ENCODE results near the gene FBXL19. TPM values are rescaled to one million over a fixed set of nuclear protein-coding genes. Genes with fewer than 3 reads are reported as not detected.

The FBXL19 gene
- total and polyA plus RNA-seq, 9 of the 15 experiments (the other 6 are each of a cell fraction or from before 2014, with no cell fraction given): 0.13 to 48.0 (median 13.5) TPM; not detected in 1

DNA sequence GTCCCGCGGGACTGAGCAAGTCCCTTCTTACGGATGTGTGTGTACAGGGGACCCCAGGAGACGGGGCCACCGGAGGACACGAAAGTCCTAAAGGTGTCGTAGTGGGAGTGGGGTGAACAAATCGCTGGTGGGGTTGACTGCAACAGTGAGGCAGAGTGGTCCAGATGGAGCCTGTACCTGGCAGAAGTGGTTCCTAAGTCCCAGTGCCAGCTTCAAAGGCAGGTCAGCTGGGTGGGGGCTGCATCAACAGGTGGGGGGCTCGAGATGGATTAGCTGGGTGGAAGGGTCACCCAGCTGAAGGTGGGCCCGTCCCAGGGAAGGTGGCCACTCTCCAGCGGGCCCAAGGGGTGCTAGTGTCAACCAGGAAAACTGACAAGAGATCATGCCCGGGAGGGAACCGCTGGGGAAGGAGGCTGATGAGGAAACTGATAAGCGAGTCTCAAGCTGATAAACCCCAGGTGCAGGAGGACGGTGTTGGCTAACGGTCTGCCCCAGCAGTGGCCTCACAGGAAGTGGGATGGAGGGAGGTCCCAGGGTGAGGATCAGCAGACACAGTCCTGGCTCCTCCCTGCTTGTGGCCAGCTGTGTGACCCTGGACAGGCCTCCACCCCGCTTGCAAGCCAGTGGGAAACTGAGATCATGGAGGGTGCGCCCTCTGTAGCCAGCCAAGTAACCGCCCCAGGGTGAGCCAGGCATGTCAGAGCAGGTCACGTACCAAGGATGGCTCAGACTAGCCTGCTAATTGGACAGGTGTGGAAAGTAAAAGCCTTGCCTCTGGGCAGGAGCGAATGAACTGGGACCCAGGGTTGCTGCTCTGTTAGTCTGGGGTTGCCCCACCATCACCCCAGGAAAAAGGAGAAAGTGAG, 26.5 kb downstream of the FBXL19 start (continued):
- TF ChIP-seq TSC22D4 (tag; IDR thresholded peaks at IDR 0.05) (no peak), ZBTB1 (CRISPR knock-in tag; IDR thresholded peaks at IDR 0.05; ENCODE audit: borderline replicate concordance, low read depth) (no peak), CREM (IDR thresholded peaks at IDR 0.05; ENCODE audit: low read depth) (peak; percentile 56; the same call in 1 of the 2 replicates), ZNF408 (CRISPR knock-in tag; IDR thresholded peaks at IDR 0.05; ENCODE audit: low read depth) (no peak), NFXL1 (CRISPR knock-in tag; IDR thresholded peaks at IDR 0.05) (no peak), NCOA4 (IDR thresholded peaks at IDR 0.05; ENCODE audit: partially characterized antibody) (no peak), DDX20 (tag; IDR thresholded peaks at IDR 0.05; ENCODE audit: low read depth) (no peak), ZNF263 (CRISPR knock-in tag; IDR thresholded peaks at IDR 0.05; ENCODE audit: borderline replicate concordance) (peak; percentile 78), LARP7 (IDR thresholded peaks at IDR 0.05) (no peak; the same call in 1 of the 2 replicates), DPF2 (IDR thresholded peaks at IDR 0.05) (peak; percentile 87), TRIM24 (IDR thresholded peaks at IDR 0.05) (peak; percentile 14 to 69; a peak in 3 of 4 replicates), HEY1 (CRISPR knock-in tag; IDR thresholded peaks at IDR 0.05; ENCODE audit: borderline replicate concordance) (no peak), MIER1 (IDR thresholded peaks at IDR 0.05; ENCODE audit: low read depth) (no peak), SMC3 (conservative IDR thresholded peaks at IDR 0.05; ENCODE audit: insufficient read depth, low read depth, low read length) (no peak), TEAD2 (tag; IDR thresholded peaks at IDR 0.05) (no peak), ARNT (IDR thresholded peaks at IDR 0.05) (0 out of 4 replicates have a peak, but pooled peaks of 1 of the 2 experiments have one; percentile 55), MAFK (IDR thresholded peaks at IDR 0.05; ENCODE audit: low read length) (no peak), SAFB (IDR thresholded peaks at IDR 0.05; ENCODE audit: borderline replicate concordance, low read depth, low read length) (no peak), KDM1A (IDR thresholded peaks at IDR 0.05) (peak; percentile 22 to 33; a peak in 2 of 4 replicates), EHMT2 (IDR thresholded peaks at IDR 0.05) (no peak), ZBTB17 (CRISPR knock-in tag; IDR thresholded peaks at IDR 0.05) (peak; percentile 57; the same call in 1 of the 2 replicates), SREBF1 (IDR thresholded peaks at IDR 0.05; ENCODE audit: borderline replicate concordance, low read depth, low read length) (peak; percentile 78)
- TF ChIP-seq, protein P1, sequence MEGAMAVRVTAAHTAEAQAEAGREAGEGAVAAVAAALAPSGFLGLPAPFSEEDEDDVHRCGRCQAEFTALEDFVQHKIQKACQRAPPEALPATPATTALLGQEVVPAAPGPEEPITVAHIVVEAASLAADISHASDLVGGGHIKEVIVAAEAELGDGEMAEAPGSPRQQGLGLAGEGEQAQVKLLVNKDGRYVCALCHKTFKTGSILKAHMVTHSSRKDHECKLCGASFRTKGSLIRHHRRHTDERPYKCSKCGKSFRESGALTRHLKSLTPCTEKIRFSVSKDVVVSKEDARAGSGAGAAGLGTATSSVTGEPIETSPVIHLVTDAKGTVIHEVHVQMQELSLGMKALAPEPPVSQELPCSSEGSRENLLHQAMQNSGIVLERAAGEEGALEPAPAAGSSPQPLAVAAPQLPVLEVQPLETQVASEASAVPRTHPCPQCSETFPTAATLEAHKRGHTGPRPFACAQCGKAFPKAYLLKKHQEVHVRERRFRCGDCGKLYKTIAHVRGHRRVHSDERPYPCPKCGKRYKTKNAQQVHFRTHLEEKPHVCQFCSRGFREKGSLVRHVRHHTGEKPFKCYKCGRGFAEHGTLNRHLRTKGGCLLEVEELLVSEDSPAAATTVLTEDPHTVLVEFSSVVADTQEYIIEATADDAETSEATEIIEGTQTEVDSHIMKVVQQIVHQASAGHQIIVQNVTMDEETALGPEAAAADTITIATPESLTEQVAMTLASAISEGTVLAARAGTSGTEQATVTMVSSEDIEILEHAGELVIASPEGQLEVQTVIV (CRISPR knock-in tag; IDR thresholded peaks at IDR 0.05; ENCODE audit: borderline replicate concordance): no peak
- TF ChIP-seq, protein P2, sequence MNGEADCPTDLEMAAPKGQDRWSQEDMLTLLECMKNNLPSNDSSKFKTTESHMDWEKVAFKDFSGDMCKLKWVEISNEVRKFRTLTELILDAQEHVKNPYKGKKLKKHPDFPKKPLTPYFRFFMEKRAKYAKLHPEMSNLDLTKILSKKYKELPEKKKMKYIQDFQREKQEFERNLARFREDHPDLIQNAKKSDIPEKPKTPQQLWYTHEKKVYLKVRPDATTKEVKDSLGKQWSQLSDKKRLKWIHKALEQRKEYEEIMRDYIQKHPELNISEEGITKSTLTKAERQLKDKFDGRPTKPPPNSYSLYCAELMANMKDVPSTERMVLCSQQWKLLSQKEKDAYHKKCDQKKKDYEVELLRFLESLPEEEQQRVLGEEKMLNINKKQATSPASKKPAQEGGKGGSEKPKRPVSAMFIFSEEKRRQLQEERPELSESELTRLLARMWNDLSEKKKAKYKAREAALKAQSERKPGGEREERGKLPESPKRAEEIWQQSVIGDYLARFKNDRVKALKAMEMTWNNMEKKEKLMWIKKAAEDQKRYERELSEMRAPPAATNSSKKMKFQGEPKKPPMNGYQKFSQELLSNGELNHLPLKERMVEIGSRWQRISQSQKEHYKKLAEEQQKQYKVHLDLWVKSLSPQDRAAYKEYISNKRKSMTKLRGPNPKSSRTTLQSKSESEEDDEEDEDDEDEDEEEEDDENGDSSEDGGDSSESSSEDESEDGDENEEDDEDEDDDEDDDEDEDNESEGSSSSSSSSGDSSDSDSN (IDR thresholded peaks at IDR 0.05; ENCODE audit: borderline replicate concordance in 1 of 2, low read depth in 2 of 2, low read length in 2 of 2): peak in 1 of 2 experiments; percentile 33; a peak in 1 of 4 replicates
- TF ChIP-seq, protein P3, sequence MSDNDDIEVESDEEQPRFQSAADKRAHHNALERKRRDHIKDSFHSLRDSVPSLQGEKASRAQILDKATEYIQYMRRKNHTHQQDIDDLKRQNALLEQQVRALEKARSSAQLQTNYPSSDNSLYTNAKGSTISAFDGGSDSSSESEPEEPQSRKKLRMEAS (CRISPR knock-in tag; IDR thresholded peaks at IDR 0.05): no peak; the same call in 1 of the 2 replicates

Data from K562 (cell line).